HCT116 (cell line): ENCODE data around the gene IMPA2. TPM values are rescaled to one million over a fixed set of nuclear protein-coding genes. Genes with fewer than 3 reads are reported as not detected.

Experiments
- ATAC-seq: fragments of 200-7000 bp; cut with Tn5 transposase; 2 replicates; pipeline ENCODE4 v1.9.1; 2020; ENCODE audit warnings: mild to moderate bottlenecking, moderate library complexity
- BruUV-seq: library from RNA; stranded (reverse); fragments of 400-500 nt; replicated peaks from 2 replicates; lab custom pipeline; 2021; lab: Mats Ljungman, UMichigan
- CTCF ChIA-PET: fragments of 300-600 bp; sonication (Branson Sonifier 250); formaldehyde crosslinking; loops from one replicate; lab custom pipeline; 2021; ENCODE audit warnings: antibody characterized with exemption; lab: Charles Lee
- POLR2A ChIA-PET: fragments of 300-600, 350-600 bp; sonication (Branson Sonifier 250); formaldehyde crosslinking; loops from one replicate; lab custom pipeline; 2021; ENCODE audit warnings: antibody characterized with exemption; lab: Charles Lee
- RAD21 ChIA-PET, 2 experiments: fragments of 300-600 bp; sonication (Branson Sonifier 250); formaldehyde crosslinking; loops; one replicate each; lab custom pipeline; 2023; ENCODE audit warnings: low total read pairs in 2 of 2; ENCODE audit not compliant: uncharacterized antibody in 2 of 2, unreplicated experiment in 2 of 2, low non-redundant PET in 1 of 2; lab: Charles Lee
- DNase-seq: peaks from one replicate; pipeline ENCODE4 v3.0.0-alpha.2; 2010; ENCODE audit warnings: low read depth, low spot score
- H2AFZ ChIP-seq: fragments of 200-600 bp; shearing (Covaris generic), sonication (generic); 2 replicates; pipeline ENCODE4 v1.6.1; 2017; ENCODE audit warnings: low read depth, mixed run types, mixed read lengths, antibody characterized with exemption, low read length; ENCODE audit not compliant: poor library complexity, severe bottlenecking
- H3K27ac ChIP-seq: 2 replicates; pipeline ENCODE4 v1.5.1; 2012; ENCODE audit warnings: low read depth, low read length
- H3K27me3 ChIP-seq: fragments of 200-600 bp; sonication (generic); 2 replicates; pipeline ENCODE4 v1.6.1; 2016; ENCODE audit warnings: mixed run types, low read length, mixed read lengths; ENCODE audit not compliant: insufficient read depth
- H3K36me3 ChIP-seq, 2 experiments: fragments of 200-500 bp in 1 of 2; fragments of 200-600 bp in 1 of 2; sonication (Bioruptor generic) in 1 of 2; sonication (generic) in 1 of 2; 2 replicates each; pipeline versions ENCODE4 v1.5.1 to v1.6.1; 2014 to 2016; ENCODE audit warnings: low read length in 2 of 2, inconsistent platforms in 1 of 2, mixed read lengths in 1 of 2, mixed run types in 1 of 2; ENCODE audit not compliant: insufficient read depth in 2 of 2, control insufficient read depth in 1 of 2
- H3K4me1 ChIP-seq, 2 experiments: fragments of 200-600 bp in 1 of 2; sonication (generic) in 1 of 2; 2 replicates each; pipeline versions ENCODE4 v1.5.1 to v1.6.1; 2012 to 2017; ENCODE audit warnings: low read length in 2 of 2, inconsistent platforms in 1 of 2, mild to moderate bottlenecking in 1 of 2, mixed read lengths in 1 of 2, mixed run types in 1 of 2, moderate library complexity in 1 of 2; ENCODE audit not compliant: insufficient read depth in 2 of 2, control insufficient read depth in 1 of 2
- H3K4me2 ChIP-seq: fragments of 200-600 bp; sonication (generic); 2 replicates; pipeline ENCODE4 v1.6.1; 2017; ENCODE audit warnings: mixed run types, low read length, mixed read lengths
- H3K4me3 ChIP-seq, 2 experiments: fragments of 200-600 bp in 1 of 2; sonication (generic) in 1 of 2; replicated peaks in 1 of 2; 2 replicates each; pipeline ENCODE4 v1.5.1; 2011 to 2016; ENCODE audit warnings: low read length in 2 of 2, control low read depth in 1 of 2, low read depth in 1 of 2, mild to moderate bottlenecking in 1 of 2, mixed read lengths in 1 of 2, mixed run types in 1 of 2
- H3K79me2 ChIP-seq: fragments of 200-600 bp; sonication (generic); 2 replicates; pipeline ENCODE4 v1.6.1; 2017; ENCODE audit warnings: mild to moderate bottlenecking, mixed run types, low read length, moderate library complexity, mixed read lengths; ENCODE audit not compliant: insufficient read depth
- H3K9ac ChIP-seq: fragments of 200-600 bp; sonication (generic); 2 replicates; pipeline ENCODE4 v1.6.1; 2016; ENCODE audit warnings: low read length, mixed read lengths
- H3K9me2 ChIP-seq: fragments of 200-600 bp; sonication (generic), shearing (Covaris generic); 2 replicates; pipeline ENCODE4 v1.6.1; 2017; ENCODE audit warnings: mixed run types, mild to moderate bottlenecking, moderate library complexity; ENCODE audit not compliant: insufficient read depth
- H3K9me3 ChIP-seq, 2 experiments: fragments of 200-500 bp in 1 of 2; fragments of 200-600 bp in 1 of 2; sonication (Bioruptor generic) in 1 of 2; sonication (generic) in 1 of 2; 2 replicates each; pipeline ENCODE4 v1.6.1; 2014 to 2017; ENCODE audit warnings: low read length in 2 of 2, mixed read lengths in 2 of 2, inconsistent platforms in 1 of 2, low read depth in 1 of 2, mild to moderate bottlenecking in 1 of 2, mixed run types in 1 of 2, moderate library complexity in 1 of 2; ENCODE audit not compliant: control insufficient read depth in 1 of 2, insufficient read depth in 1 of 2
- H4K20me1 ChIP-seq: fragments of 200-600 bp; sonication (generic), shearing (Covaris generic); 2 replicates; pipeline ENCODE4 v1.6.1; 2017; ENCODE audit warnings: mixed run types, mild to moderate bottlenecking, moderate library complexity; ENCODE audit not compliant: insufficient read depth
- ATF3 ChIP-seq: IDR thresholded peaks from 2 replicates; pipeline ENCODE4 v1.6.1; 2012
- CBX3 ChIP-seq: IDR thresholded peaks from 2 replicates; pipeline ENCODE4 v1.6.1; 2012; ENCODE audit warnings: low read depth
- CEBPB ChIP-seq: IDR thresholded peaks from 2 replicates; pipeline ENCODE4 v1.6.1; 2012; ENCODE audit warnings: low read depth
- ELF1 ChIP-seq: IDR thresholded peaks from 2 replicates; pipeline ENCODE4 v1.6.1; 2012; ENCODE audit warnings: low read depth, borderline replicate concordance
- EZH2 ChIP-seq: fragments of 200-600 bp; sonication (generic); IDR thresholded peaks from 2 replicates; pipeline ENCODE4 v1.6.1; 2017; ENCODE audit warnings: antibody characterized with exemption, mixed run types
- EZH2phosphoT487 ChIP-seq: fragments of 200-600 bp; IDR thresholded peaks from 2 replicates; pipeline ENCODE4 v1.6.1; 2018; ENCODE audit warnings: antibody characterized with exemption, borderline replicate concordance
- JUND ChIP-seq: IDR thresholded peaks from 2 replicates; pipeline ENCODE4 v1.6.1; 2012
- POLR2A ChIP-seq: IDR thresholded peaks from 2 replicates; pipeline ENCODE4 v1.7.0; 2011; ENCODE audit warnings: borderline replicate concordance; ENCODE audit not compliant: insufficient read depth, insufficient read length; ENCODE audit errors: extremely low read depth
- POLR2AphosphoS5 ChIP-seq: IDR thresholded peaks from 2 replicates; pipeline ENCODE4 v1.6.1; 2011; ENCODE audit warnings: mild to moderate bottlenecking, low read depth, low read length, moderate library complexity
- RAD21 ChIP-seq: IDR thresholded peaks from 2 replicates; pipeline ENCODE4 v1.6.1; 2012; ENCODE audit warnings: low read depth, mild to moderate bottlenecking
- SIN3A ChIP-seq: IDR thresholded peaks from 2 replicates; pipeline ENCODE4 v1.6.1; 2012; ENCODE audit warnings: low read depth
- SRF ChIP-seq: IDR thresholded peaks from 2 replicates; pipeline ENCODE4 v1.6.1; 2012; ENCODE audit warnings: low read depth
- TCF7L2 ChIP-seq: IDR thresholded peaks from 2 replicates; pipeline ENCODE4 v1.7.0; 2011; ENCODE audit warnings: borderline replicate concordance, inconsistent platforms; ENCODE audit not compliant: insufficient read depth, insufficient read length; ENCODE audit errors: extremely low read depth
- ZFX ChIP-seq: fragments of 450-650 bp; IDR thresholded peaks from 2 replicates; pipeline ENCODE4 v1.6.1; 2017
- ZNF274 ChIP-seq: fragments of 200-500 bp; sonication (Bioruptor generic); IDR thresholded peaks from 2 replicates; pipeline ENCODE4 v1.6.1; 2014; ENCODE audit warnings: mild to moderate bottlenecking, low read depth, low read length, inconsistent platforms
- intact Hi-C: fragments of 100-400 bp; cut with micrococcal nuclease; formaldehyde crosslinking; loops from 2 replicates; pipeline ENCODE4 v1.10.0; 2022
- total RNA-seq: library from RNA; stranded (reverse); gene quantifications from one replicate; pipeline ENCODE4 v1.2.1, GENCODE V29; 2021; ENCODE audit not compliant: unreplicated experiment
- TF ChIP-seq, protein P1 (sequence below): IDR thresholded peaks from 2 replicates; pipeline ENCODE4 v1.6.1; 2012
- TF ChIP-seq, protein P2 (sequence below): IDR thresholded peaks from 2 replicates; pipeline ENCODE4 v1.6.1; 2011; ENCODE audit warnings: mild to moderate bottlenecking, low read length, moderate library complexity; ENCODE audit not compliant: insufficient replicate concordance; ENCODE audit errors: extremely low read depth
- TF ChIP-seq, protein P3 (sequence below), 3 experiments: fragments of 200-600 bp in 1 of 3; sonication (generic) in 1 of 3; IDR thresholded peaks in 2 of 3; conservative IDR thresholded peaks in 1 of 3; 2 replicates each; pipeline ENCODE4 v1.5.1; 2012 to 2017; ENCODE audit warnings: low read depth in 2 of 3, low read length in 2 of 3, antibody characterized with exemption in 1 of 3, borderline replicate concordance in 1 of 3, control low read depth in 1 of 3, mild to moderate bottlenecking in 1 of 3, mixed read lengths in 1 of 3, mixed run types in 1 of 3, moderate library complexity in 1 of 3; ENCODE audit not compliant: insufficient read depth in 1 of 3

IMPA2 gene
- total RNA-seq, 1 experiment from 2014 or later, result 32.5 TPM

DNA sequence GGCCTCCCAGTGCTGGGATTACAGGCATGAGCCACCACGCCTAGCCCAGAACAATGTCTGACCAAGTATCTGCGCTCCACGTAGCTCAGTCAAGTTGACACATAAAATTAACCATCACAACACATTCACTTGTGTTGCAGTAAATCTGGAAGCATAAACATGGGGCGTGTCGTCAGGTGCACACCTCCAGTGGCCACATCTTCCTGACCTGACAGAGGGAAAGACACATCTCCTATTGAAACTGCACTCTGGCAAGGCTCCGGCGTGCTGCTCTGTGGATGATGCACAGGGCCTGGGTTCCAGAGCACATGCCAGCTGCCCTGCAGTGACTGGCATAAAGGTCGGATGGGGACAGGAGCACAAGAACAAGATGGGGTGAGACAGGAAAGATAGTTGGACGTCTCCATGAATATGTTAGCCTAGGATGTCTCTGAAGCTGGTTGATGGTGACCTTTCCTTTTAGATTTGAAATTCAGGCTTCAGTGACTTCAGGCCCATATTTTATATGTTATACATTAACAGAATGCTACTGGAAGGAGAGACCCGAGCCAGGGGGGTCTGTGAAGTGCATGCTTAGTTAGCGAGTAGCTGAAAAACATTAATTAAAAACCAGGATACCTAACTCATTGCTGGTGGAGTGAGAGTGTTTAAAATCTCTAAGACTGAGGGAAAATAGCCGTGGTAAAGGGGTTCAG lies 10.9 kb downstream of the IMPA2 start:
- TF ChIP-seq ELF1 (no peak), EZH2 (no peak), JUND (no peak), ZFX (no peak), CEBPB (no peak), ZNF274 (no peak), SRF (no peak), POLR2A (no peak), POLR2AphosphoS5 (no peak), SIN3A (no peak), RAD21 (no peak), ATF3 (no peak), EZH2phosphoT487 (no peak), TCF7L2 (no peak), CBX3 (no peak)
- TF ChIP-seq, protein P1, sequence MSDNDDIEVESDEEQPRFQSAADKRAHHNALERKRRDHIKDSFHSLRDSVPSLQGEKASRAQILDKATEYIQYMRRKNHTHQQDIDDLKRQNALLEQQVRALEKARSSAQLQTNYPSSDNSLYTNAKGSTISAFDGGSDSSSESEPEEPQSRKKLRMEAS, result no peak
- TF ChIP-seq, protein P2, sequence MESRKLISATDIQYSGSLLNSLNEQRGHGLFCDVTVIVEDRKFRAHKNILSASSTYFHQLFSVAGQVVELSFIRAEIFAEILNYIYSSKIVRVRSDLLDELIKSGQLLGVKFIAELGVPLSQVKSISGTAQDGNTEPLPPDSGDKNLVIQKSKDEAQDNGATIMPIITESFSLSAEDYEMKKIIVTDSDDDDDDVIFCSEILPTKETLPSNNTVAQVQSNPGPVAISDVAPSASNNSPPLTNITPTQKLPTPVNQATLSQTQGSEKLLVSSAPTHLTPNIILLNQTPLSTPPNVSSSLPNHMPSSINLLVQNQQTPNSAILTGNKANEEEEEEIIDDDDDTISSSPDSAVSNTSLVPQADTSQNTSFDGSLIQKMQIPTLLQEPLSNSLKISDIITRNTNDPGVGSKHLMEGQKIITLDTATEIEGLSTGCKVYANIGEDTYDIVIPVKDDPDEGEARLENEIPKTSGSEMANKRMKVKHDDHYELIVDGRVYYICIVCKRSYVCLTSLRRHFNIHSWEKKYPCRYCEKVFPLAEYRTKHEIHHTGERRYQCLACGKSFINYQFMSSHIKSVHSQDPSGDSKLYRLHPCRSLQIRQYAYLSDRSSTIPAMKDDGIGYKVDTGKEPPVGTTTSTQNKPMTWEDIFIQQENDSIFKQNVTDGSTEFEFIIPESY, result no peak
- TF ChIP-seq, protein P3, sequence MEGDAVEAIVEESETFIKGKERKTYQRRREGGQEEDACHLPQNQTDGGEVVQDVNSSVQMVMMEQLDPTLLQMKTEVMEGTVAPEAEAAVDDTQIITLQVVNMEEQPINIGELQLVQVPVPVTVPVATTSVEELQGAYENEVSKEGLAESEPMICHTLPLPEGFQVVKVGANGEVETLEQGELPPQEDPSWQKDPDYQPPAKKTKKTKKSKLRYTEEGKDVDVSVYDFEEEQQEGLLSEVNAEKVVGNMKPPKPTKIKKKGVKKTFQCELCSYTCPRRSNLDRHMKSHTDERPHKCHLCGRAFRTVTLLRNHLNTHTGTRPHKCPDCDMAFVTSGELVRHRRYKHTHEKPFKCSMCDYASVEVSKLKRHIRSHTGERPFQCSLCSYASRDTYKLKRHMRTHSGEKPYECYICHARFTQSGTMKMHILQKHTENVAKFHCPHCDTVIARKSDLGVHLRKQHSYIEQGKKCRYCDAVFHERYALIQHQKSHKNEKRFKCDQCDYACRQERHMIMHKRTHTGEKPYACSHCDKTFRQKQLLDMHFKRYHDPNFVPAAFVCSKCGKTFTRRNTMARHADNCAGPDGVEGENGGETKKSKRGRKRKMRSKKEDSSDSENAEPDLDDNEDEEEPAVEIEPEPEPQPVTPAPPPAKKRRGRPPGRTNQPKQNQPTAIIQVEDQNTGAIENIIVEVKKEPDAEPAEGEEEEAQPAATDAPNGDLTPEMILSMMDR (IDR thresholded peaks at IDR 0.05 in 2 of 3, conservative IDR thresholded peaks at IDR 0.05 in 1 of 3; ENCODE audit: borderline replicate concordance in 1 of 3, insufficient read depth in 1 of 3, low read depth in 2 of 3, low read length in 2 of 3), result no peak
- H3K4me1 ChIP-seq, result peaks cover 6 to 23% of the 10 kb centered on the region in 2 experiments; a peak in 3 of 4 replicates
- H3K9me3 ChIP-seq, result no peaks in the 10 kb centered on the region
- H3K9me2 ChIP-seq, result no peaks in the 10 kb centered on the region
- H3K9ac ChIP-seq, result no peak overlapping the region
- intact Hi-C loops, result no loop called here
- H3K79me2 ChIP-seq, result no peaks in the 10 kb centered on the region
- ChIA-PET POLR2A (interaction anchor here (1.2 kb wide), 1 partner anchor 9 kb away, joined by 3 read pairs; no protein-coding TSS in a partner anchor), RAD21 (no interaction called here), CTCF (interaction anchor here (3.9 to 8.5 kb wide), 2 partner anchors 10 to 54 kb away, joined by 33 to 162 read pairs; partner anchors contain the start of gene IMPA2)
- no peaks in the 10 kb centered on the region; a peak in 1 of 4 replicates for H3K36me3 ChIP-seq
- H3K27ac ChIP-seq, result no peak overlapping the region
- no peak overlapping the region for H3K4me2 ChIP-seq
- no peaks in the 10 kb centered on the region for H3K27me3 ChIP-seq
- no peak overlapping the region for H3K4me3 ChIP-seq
- H2AFZ ChIP-seq, result no peak overlapping the region
- BruUV-seq, result no TSS peak
- no peaks in the 10 kb centered on the region for H4K20me1 ChIP-seq
- ATAC-seq, result no peak
- DNase-seq, result no peak
